Measurements from ENCODE around the gene GAD1.

DNA sequence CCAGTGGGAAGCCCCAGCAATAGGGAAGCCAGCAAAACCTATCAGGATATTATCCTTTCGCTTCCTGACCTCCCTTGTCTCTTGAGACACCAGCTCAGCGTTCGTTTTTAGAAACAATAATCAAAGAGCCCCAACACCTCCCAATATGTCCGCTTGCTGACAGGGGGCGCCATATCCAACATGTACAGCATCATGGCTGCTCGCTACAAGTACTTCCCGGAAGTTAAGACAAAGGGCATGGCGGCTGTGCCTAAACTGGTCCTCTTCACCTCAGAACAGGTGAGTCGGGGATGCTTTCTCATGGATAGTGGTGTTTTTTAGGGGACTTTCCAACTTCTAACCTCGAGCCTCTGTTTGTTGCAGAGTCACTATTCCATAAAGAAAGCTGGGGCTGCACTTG is 28.7 kb downstream of the GAD1 start:
- TF ChIP-seq, protein P1, sequence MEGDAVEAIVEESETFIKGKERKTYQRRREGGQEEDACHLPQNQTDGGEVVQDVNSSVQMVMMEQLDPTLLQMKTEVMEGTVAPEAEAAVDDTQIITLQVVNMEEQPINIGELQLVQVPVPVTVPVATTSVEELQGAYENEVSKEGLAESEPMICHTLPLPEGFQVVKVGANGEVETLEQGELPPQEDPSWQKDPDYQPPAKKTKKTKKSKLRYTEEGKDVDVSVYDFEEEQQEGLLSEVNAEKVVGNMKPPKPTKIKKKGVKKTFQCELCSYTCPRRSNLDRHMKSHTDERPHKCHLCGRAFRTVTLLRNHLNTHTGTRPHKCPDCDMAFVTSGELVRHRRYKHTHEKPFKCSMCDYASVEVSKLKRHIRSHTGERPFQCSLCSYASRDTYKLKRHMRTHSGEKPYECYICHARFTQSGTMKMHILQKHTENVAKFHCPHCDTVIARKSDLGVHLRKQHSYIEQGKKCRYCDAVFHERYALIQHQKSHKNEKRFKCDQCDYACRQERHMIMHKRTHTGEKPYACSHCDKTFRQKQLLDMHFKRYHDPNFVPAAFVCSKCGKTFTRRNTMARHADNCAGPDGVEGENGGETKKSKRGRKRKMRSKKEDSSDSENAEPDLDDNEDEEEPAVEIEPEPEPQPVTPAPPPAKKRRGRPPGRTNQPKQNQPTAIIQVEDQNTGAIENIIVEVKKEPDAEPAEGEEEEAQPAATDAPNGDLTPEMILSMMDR (conservative IDR thresholded peaks at IDR 0.05), result peak; percentile 31
- no peak for TF ChIP-seq ZFX (IDR thresholded peaks at IDR 0.05)

Measured in C4-2B (cell line).